Epithelial cell of esophagus (primary cell): ENCODE data around the gene RASL10A.

Source experiments
- DNase-seq: peaks from one replicate; pipeline ENCODE4 v3.0.0; 2010; ENCODE audit warnings: low read depth
- H3K4me3 ChIP-seq: 2 replicates; pipeline ENCODE4 v1.5.1; 2011; ENCODE audit warnings: mild to moderate bottlenecking, low read length, control low read depth
- CTCF ChIP-seq: IDR thresholded peaks from 2 replicates; pipeline ENCODE4 v1.5.1; 2011; ENCODE audit warnings: low read depth, mild to moderate bottlenecking, low read length, control low read depth, inconsistent platforms; ENCODE audit not compliant: insufficient read depth; ENCODE audit errors: missing control alignments

RASL10A gene

GRCh38 chr22:29265305-29265704, 50.2 kb downstream of the RASL10A start:
- H3K4me3 ChIP-seq, result no peak overlapping the region
- no peak for TF ChIP-seq CTCF
- no peak for DNase-seq

- H3K4me3 ChIP-seq, result no peak overlapping the region
- TF ChIP-seq CTCF, result no peak
These were observed 51.7 kb downstream of the RASL10A start for GRCh38 chr22:29263791-29264276.

More at GRCh38 chr22:29263791-29264276, 51.7 kb downstream of the RASL10A start:
- no peak for DNase-seq
